ENCODE measurements around the gene ZNF423.

The ZNF423 gene

GRCh38 chr16:49516382-49517036, 339.4 kb downstream of the ZNF423 start:
- H3K4me3 ChIP-seq (ENCODE audit: low read depth, low read length) = no peak overlapping the region
- TF ChIP-seq CTCF (IDR thresholded peaks at IDR 0.05; ENCODE audit: borderline replicate concordance, insufficient read depth, low read depth, low read length) = no peak

GRCh38 chr16:49515861-49516260, 340.1 kb downstream of the ZNF423 start:
- TF ChIP-seq CTCF (IDR thresholded peaks at IDR 0.05; ENCODE audit: borderline replicate concordance, insufficient read depth, low read depth, low read length) = no peak
- H3K4me3 ChIP-seq (ENCODE audit: low read depth, low read length) = no peak overlapping the region

- H3K4me3 ChIP-seq (ENCODE audit: low read depth, low read length) = no peak overlapping the region
Measured at GRCh38 chr16:49515016-49515565, 340.8 kb downstream of the ZNF423 start.

GRCh38 chr16:49514073-49514980, 341.6 kb downstream of the ZNF423 start:
- no peak overlapping the region for H3K4me3 ChIP-seq (ENCODE audit: low read depth, low read length)
- TF ChIP-seq CTCF (IDR thresholded peaks at IDR 0.05; ENCODE audit: borderline replicate concordance, insufficient read depth, low read depth, low read length) = no peak

More at GRCh38 chr16:49515016-49515565, 340.8 kb downstream of the ZNF423 start:
- no peak for TF ChIP-seq CTCF (IDR thresholded peaks at IDR 0.05; ENCODE audit: borderline replicate concordance, insufficient read depth, low read depth, low read length)

- 0 out of 2 replicates have a peak, but pooled peaks have one; percentile 28 for TF ChIP-seq CTCF (IDR thresholded peaks at IDR 0.05; ENCODE audit: borderline replicate concordance, insufficient read depth, low read depth, low read length)
- no peak overlapping the region for H3K4me3 ChIP-seq (ENCODE audit: low read depth, low read length)
Measured at GRCh38 chr16:49513040-49513439, 342.9 kb downstream of the ZNF423 start.

GRCh38 chr16:49510654-49511305, 345.1 kb downstream of the ZNF423 start:
- H3K4me3 ChIP-seq (ENCODE audit: low read depth, low read length) = no peak overlapping the region
- TF ChIP-seq CTCF (IDR thresholded peaks at IDR 0.05; ENCODE audit: borderline replicate concordance, insufficient read depth, low read depth, low read length) = no peak

Data from GM12875 (cell line).